IPS-NIHi11 (cell line): ENCODE data around the gene TRIM68.

Experiments used
- DNase-seq: peaks from one replicate; pipeline ENCODE4 v3.0.0; 2012; ENCODE audit warnings: mixed read lengths, low spot score

TRIM68 gene, protein sequence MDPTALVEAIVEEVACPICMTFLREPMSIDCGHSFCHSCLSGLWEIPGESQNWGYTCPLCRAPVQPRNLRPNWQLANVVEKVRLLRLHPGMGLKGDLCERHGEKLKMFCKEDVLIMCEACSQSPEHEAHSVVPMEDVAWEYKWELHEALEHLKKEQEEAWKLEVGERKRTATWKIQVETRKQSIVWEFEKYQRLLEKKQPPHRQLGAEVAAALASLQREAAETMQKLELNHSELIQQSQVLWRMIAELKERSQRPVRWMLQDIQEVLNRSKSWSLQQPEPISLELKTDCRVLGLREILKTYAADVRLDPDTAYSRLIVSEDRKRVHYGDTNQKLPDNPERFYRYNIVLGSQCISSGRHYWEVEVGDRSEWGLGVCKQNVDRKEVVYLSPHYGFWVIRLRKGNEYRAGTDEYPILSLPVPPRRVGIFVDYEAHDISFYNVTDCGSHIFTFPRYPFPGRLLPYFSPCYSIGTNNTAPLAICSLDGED

DNA sequence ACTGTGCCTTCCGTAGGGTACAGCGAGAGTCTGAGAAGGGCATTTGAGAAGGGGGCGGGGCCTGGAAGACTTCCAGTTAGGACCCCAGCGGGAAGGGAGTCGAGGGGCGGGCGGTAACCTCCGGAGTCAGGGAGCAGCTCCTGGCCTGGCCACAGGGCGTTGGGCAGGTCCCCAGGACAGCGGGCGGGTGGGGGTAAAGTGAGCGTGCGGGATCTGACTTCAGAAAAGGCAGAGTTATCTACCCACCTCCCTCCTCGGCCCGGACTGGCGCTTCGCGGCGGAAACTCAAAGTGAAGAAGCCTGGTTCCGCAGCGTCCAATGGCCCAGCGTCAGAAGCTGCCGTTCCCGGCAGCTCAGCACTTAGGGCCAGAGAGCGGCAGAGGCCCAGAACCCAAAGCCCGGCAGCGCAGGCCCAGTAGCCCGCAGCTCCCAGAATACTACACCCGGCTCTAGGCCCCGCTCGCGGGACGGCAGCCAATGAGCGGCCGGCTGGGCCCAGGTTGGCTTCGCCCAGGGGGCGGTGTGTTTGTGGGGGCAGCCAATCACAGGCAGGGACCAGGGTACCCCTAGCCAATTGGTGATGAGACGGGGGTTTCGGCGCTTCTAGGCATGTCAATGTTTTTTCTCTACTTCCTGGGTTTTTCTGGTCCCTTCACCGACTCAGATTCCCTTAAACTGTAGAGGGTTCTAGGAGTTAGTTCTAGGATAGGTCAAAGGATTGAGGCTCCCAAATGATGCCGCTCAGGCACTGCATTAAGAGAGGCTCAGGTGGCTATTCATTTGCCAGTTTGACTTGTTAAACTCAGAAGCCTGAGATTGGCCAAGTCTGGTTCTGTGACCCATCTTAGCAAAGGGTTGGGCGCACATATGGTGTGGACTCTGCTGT lies at the start of gene TRIM68:
Gene TRIM68, minus strand, starts transcription at position 451 of the 886 bp plus-strand sequence. CDS start 2,727 bp downstream, outside the sequence.
- DNase-seq, result peak; percentile 97

DNA sequence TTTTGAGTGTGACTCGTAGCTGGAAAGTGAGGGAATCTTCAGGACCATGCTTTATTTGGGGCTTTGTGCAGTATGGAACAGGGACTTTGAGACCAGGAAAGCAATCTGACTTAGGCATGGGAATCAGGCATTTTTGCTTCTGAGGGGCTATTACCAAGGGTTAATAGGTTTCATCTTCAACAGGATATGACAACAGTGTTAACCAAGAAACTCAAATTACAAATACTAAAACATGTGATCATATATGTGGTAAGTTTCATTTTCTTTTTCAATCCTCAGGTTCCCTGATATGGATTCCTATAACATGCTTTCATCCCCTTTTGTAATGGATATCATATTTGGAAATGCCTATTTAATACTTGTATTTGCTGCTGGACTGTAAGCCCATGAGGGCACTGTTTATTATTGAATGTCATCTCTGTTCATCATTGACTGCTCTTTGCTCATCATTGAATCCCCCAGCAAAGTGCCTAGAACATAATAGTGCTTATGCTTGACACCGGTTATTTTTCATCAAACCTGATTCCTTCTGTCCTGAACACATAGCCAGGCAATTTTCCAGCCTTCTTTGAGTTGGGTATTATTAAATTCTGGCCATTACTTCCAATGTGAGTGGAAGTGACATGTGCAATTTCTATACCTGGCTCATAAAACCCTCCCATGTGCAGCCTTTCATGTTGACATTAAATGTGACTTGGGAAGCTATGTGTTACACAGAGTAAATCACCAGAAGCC lies 46.8 kb upstream of the TRIM68 start:
- DNase-seq, result no peak

DNA sequence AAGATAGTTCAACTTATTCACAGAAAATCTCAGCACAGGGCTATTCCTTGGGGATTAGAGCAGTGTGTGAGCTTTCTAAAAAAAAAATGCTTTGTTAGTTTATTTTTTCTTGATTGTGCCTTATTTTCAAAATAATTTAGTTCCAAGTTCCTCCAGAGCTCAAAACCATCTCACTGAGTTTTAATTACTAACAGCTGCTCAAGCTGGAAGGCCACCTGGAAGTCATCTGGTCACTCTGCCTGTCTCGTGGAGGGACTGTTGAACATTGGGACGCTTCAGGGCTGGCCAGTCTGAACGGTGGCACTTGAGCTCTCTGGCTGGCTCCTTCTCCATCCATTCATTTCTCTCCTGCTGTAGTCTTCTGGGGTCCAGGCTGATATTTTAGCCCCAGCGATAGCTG lies 39.7 kb upstream of the TRIM68 start:
- no peak for DNase-seq

DNA sequence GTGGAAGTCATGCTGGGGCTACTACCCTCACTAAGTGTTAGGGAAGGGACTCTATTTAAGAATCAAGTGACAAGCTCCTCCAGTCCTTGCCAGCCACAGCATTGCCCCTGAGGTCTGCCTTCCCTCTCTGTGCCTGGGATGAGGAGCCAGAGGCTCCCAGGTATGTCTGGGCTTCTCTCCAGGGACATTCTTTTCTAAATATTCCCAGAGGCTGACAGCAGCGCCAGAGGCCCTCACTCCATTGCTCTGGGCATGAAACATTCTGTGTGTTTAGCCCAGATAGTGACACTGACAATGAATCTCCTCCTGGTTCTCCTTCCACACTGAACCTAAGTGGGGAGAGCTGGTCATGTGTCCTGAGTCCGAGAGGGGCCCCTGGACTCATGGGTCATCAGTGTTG lies 37.9 kb upstream of the TRIM68 start:
- DNase-seq, result no peak

DNA sequence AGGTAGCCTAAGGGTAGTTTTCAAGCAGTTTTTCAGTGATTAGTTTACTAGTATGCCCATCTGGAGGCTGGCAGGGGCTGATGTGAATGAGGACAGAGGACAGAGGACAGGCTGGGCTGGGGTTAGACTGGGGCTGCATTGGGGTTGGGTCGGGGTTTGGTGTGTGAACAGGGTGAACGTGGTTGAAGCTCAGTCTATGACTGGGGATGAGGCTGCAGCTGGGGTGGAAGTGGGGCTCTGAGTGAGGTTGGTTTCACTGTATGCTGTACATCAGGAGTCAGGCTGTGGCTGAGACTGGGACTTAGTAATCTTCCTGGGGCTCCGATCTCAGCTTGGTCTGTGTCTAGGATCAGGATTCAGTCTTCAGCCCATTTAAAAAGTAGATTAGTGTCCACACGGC lies 36.2 kb upstream of the TRIM68 start:
- DNase-seq, result no peak

DNA sequence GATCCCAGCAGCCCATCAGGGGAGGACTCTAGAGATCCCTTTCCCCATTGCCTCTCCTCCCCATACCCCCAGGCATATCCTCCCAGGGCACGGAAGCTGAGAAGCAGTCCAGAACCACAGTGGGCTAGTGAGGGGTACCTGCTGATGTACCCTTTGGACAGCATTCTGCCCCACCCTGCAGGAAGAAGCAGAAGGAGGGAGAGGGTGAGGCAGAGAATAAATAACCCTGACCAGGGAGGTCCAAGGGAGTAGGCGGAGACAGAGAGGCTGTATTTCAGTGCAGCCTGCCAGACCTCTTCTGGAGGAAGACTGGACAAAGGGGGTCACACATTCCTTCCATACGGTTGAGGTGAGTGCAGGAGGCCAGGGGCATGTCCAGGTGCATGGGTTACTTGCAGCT lies 35.7 kb upstream of the TRIM68 start, which contains the start of gene OR51E1:
Gene OR51E1, plus strand, starts transcription at position 301 of the 400 bp plus-strand sequence. CDS start 8,545 bp downstream, outside the sequence.
- DNase-seq, result no peak

DNA sequence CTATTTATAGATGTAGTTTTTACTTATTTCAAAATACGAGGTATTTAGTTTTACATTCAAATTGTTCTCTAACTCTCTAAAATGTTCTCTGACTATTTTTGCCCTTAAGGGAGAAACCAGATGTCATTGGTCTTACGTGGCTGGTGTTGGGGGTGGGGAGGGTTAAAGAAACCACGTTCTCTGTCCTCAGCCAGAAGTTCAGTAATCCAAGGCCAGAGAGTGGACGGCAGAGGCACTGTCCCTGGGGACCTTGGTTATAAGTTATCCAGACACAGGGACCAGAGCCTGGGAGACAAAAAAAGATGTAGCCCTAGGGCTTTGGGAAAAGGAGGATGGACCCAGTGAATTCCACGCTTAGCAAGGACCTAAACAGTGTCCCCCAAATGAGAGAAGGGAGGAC lies 35.0 kb upstream of the TRIM68 start:
- no peak for DNase-seq

DNA sequence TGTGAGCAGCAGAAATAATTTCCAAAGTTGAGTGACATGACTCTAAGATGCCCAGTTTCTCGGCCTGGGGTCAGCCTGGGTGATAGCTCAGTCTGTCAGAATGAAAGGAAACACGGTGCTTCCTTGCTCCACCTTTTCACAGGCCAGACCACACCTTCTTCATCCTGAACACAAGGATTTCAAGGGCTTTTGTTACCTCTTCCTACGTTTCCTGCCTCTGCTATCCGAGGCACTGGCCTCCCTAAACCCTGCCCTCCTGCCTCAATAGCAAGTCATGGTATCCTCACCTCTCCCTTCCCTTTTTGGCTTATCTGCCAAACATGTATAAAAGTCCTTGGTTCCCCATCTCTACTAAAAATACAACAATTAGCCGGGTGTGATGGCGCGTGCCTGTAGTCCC lies 34.0 kb upstream of the TRIM68 start:
- DNase-seq, result no peak

DNA sequence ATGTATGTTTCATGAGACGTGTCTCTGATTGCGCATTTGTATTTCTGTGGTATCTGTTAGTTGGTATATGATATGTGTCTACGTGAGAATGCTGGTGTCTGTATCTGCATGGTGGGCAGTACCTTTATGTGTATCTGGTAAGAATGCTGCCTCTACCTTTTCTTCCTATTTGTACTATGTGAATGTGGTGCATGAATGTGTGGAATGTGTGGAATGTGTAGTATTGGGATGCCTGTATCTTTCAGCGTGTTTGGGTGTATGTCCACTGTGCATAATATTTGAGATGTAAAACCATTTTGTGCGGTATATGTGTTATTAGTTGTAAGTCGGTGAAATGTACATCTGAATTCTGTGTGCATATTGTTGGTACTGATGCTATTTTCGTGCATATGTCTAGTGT lies 33.5 kb upstream of the TRIM68 start:
- DNase-seq, result no peak

DNA sequence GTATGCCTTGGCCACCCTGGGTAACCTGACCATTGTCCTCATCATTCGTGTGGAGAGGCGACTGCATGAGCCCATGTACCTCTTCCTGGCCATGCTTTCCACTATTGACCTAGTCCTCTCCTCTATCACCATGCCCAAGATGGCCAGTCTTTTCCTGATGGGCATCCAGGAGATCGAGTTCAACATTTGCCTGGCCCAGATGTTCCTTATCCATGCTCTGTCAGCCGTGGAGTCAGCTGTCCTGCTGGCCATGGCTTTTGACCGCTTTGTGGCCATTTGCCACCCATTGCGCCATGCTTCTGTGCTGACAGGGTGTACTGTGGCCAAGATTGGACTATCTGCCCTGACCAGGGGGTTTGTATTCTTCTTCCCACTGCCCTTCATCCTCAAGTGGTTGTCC lies 31.9 kb upstream of the TRIM68 start:
- DNase-seq, result no peak

DNA sequence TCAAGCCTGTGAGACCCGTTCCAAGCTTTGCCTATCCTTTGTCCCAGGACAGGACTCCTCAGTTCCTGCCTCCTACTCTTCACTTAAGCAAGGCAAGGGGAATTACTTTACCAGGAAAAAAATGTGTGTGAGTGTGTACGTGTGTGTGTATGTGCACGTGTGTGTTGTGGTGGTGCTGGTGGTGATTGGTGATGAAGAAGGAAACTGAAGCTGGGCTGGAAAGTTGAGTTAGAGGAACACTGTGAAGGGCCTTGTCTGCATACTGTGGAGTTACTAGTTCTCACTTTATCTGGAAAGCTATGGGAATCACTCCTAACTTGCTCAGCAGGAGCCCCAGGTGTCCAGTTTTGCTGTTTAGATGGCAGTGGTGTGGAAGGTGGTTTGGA lies 29.6 kb upstream of the TRIM68 start:
- DNase-seq, result no peak

DNA sequence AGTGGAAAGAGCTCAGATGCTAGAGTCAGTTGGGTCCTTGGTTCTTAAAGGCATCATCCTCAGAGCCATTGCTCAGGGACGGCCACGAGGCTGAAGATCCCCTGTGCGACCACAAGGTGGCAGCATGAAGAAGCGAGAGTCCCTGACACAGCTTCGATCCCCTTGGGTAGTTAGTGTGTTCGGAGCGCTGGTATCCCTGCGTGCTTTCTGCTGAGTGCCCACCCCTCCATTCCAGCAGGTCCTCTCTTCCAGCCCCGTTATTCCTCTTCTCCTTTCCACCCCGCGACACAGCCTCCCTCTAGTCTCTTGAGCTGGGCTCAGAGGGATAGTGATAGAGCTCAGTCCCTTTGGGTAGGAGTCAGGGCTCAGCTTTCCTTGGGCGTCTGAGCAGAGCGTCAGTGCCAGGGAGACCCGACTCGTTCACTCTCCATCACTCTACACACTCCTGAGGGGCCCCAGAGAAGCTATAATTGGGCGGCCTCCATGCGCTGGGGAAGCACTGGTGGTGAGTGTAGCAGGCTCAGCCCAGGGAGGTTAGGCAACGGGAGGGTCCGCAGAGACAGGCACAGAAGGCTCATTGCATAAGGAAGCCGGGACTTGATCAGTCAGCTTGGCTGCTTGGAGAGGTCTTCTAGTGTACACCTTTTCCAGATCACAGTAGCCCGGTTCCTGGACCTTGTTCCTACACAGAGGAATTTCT lies 29.1 kb upstream of the TRIM68 start, which contains the start of gene OR51D1:
Gene OR51D1, plus strand, starts transcription at position 516 of the 700 bp plus-strand sequence. CDS start 2,314 bp downstream, outside the sequence.
- DNase-seq, result peak; percentile 84

DNA sequence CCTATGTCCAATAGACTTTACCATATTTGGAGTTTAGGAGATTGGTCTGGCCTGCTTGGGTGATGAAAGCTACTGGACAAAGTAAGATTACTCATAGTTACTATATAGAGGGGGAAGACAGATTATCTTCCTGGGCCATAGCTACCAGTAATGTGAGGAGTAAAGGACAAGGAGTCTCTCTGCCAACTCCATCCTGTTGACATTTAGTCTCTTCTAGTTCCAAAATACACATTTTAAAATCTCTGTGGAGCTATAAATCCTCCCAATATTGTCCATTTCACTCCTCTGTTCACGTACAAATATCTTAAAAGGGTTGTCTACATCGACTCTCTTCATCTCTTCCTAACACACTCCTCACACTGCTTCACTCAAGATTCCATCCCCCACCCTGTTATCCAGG lies 28.1 kb upstream of the TRIM68 start:
- no peak for DNase-seq

DNA sequence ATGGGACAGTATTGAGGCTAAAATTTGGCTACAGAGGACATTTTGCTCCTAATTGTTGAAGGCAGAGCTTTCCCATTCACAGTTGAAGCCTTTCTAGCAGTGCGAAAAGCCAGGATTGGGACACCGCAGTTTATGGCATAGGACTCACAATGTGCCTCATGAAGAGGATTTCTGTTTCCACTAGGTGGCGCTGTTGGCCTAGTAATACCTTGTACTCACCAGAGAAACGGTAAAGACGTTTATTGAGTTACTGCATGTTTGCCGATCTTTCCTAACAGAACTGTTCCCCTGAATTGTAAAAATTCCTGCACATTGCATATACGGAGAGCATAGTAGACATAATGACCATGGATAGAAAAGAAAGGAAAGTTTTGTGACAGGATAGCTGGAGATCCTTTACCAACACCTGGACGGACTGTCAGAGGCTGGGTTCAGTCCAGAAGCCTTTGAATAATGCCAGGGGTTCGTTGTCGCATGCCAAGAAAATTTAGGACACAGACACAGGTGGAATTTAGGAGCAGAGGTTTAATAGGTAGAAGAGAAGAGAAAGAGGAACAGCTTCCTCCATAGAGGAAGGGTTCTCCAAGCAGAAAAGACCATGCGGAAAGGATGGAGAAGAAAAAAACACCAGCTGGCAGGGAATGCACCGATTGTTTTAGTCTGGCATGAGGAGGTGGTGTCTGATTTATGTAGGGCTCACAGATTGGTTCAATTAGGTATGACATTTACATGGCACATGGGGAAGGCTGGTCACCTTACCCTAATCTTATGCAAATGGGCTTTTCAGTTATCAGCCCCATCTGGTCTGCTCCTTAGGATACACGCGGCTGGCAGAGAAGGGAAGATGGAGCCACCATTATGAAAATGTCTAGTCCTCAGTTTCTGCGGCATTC lies 18.4 kb upstream of the TRIM68 start:
- peak; percentile 50 for DNase-seq

DNA sequence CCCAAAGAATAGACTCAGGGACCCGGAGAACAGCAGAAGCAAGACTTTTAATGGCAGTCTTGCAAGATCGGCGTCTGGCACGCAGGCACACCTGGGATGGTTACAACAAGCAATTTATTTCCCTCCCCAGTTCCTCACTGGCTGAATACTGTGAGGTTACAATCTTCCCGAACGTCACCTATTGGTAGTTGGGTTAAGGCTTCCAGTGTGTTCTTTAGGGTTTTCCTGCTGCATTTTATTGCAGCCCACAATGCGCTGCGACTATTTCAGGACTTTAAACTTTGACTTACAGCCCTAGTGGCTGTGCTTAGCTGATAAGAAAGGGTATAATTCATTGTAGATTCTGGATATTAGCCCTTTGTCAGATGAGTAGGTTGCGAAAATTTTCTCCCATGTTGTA lies 11.5 kb upstream of the TRIM68 start:
- no peak for DNase-seq

DNA sequence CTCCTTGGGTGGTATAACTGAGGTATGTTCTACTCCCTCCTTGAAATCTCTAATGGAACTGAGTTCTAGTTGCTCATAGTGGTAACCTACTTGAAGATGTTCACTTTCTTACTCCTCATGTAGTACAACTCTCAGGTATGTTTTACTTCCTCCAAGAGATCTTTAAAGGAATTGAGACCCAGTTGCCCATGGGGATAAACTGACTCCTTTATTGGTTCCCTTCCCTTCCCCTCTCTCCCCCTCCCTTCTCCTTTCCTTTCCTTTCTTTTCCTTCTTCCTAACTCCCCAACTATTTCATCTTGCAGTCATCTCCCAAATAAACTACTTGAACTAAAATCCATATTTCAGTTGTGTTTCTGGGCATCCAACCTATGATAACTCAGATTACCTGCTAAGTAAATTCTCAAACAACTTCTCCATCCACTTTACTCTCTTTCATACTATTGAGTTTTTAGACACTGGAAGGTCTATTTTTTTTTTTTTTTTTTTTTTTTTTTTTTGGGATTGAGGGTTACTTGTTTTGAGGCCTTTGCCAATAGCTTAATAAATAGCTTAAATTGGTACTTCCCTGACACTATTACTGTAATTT lies 7.9 kb upstream of the TRIM68 start:
- DNase-seq, result no peak

DNA sequence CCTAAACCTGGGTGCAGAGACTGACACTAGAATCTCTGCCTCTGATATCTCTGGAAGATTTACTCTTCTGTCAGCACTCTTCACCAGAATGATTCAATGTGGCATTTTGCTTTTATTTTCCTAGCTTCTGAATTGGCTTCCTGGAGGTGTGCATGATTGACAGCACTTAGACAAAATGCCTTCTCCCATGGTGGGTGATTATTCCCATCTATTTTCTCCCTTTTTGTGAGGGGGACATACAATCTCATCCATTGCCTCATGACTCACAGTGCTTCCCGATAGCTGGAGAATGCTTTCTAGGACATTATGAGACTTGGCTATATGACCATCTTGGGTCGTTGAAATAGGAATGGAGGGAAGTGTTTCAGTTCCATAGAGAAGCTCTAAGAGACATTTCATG lies 4.0 kb upstream of the TRIM68 start:
- no peak for DNase-seq

DNA sequence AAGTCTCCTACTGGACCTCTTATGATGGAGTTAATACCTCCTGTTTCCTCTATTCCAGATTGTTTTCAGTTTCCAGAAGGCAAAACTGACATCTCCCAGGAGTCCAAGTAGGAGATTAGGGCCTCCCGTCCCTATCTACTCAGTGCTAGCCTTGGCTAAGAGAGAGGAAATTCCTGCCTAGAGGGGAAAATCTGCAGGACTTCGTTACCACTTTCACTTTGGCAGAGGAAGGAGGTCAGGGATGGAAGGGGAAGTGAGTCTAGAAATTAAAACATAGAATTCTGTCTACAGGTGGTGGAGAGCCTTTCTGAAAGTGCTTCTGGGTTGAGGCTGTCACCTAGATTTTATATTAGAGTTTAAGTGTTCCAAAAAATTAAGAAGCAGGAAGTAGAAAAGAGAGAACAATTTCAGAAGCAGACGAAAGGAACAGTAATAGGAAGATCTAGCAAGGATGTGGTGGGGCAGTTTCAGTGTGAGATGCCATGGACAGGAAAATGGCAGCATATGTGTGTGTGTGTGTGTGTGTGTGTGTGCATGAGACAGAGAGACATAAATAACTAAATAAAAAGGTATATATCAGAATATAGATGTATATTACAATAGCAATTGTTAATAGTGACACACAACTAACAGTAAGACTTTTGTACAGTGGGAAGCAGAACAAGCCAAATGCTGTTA lies 2.4 kb upstream of the TRIM68 start:
- DNase-seq, result no peak

DNA sequence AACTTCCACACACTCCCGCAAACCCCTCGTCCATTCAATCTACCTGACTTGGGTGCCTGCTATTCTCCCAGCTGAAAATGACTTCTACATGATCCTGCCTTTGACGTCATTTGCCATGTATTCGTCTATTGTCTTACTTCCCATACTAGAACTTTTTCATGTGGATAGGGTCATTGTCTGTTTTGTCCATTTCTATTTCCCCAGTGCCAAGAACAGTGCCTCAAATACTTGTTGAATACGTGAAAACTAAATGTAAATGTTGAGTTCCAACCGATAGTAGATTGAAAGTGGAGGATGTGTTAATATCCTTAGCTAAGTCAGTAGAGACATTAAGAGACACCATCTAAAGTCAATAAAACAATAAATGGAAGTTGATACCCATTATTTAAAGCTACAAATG lies 935 bp downstream of the TRIM68 start:
- DNase-seq, result no peak
